ENCODE data around the gene FLVCR2. TPM values are rescaled to one million over a fixed set of nuclear protein-coding genes. Genes with fewer than 3 reads are reported as not detected.

Gene FLVCR2
- total RNA-seq, 2 donors from 2014 or later: 6.2 to 8.9 TPM

- Mint-ChIP-seq H3K4me3 (no peak overlapping the region), H3K27me3 (ENCODE audit: insufficient read depth) (peaks cover 2% of the 10 kb centered on the region), H3K4me1 (peaks cover 4% of the 10 kb centered on the region), H3K27ac (no peak overlapping the region), H3K36me3 (ENCODE audit: low read depth) (no peaks in the 10 kb centered on the region), H3K9me3 (no peaks in the 10 kb centered on the region)
- TF ChIP-seq, protein P1, sequence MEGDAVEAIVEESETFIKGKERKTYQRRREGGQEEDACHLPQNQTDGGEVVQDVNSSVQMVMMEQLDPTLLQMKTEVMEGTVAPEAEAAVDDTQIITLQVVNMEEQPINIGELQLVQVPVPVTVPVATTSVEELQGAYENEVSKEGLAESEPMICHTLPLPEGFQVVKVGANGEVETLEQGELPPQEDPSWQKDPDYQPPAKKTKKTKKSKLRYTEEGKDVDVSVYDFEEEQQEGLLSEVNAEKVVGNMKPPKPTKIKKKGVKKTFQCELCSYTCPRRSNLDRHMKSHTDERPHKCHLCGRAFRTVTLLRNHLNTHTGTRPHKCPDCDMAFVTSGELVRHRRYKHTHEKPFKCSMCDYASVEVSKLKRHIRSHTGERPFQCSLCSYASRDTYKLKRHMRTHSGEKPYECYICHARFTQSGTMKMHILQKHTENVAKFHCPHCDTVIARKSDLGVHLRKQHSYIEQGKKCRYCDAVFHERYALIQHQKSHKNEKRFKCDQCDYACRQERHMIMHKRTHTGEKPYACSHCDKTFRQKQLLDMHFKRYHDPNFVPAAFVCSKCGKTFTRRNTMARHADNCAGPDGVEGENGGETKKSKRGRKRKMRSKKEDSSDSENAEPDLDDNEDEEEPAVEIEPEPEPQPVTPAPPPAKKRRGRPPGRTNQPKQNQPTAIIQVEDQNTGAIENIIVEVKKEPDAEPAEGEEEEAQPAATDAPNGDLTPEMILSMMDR (conservative IDR thresholded peaks at IDR 0.05): no peak
- H3K9me3 ChIP-seq (ENCODE audit: control insufficient read depth, low read length): no peaks in the 10 kb centered on the region
- H3K36me3 ChIP-seq (ENCODE audit: control insufficient read depth, insufficient read depth, low read length): no peaks in the 10 kb centered on the region
- DNase-seq: no peak
- no peak overlapping the region for H3K4me3 ChIP-seq (ENCODE audit: low read length)
- no peak overlapping the region for H3K9ac ChIP-seq (ENCODE audit: extremely low read depth, low read length, poor library complexity, severe bottlenecking)
- 69 to 74% methylated on average over 7 to 10 of the region's 10 CpGs for WGBS, 2 experiments (ENCODE audit: insufficient coverage in 1 of 2, insufficient read length in 1 of 2)
- H3K4me1 ChIP-seq (ENCODE audit: control insufficient read depth, insufficient read depth, low read length): no peaks in the 10 kb centered on the region
- H3K27ac ChIP-seq (ENCODE audit: low read depth, low read length): no peak overlapping the region
- no peaks in the 10 kb centered on the region for H3K27me3 ChIP-seq (ENCODE audit: control insufficient read depth, insufficient read depth, low read length, poor library complexity, severe bottlenecking)
Observed at GRCh38 chr14:75542588-75543091, 35.8 kb upstream of the FLVCR2 start.

DNA sequence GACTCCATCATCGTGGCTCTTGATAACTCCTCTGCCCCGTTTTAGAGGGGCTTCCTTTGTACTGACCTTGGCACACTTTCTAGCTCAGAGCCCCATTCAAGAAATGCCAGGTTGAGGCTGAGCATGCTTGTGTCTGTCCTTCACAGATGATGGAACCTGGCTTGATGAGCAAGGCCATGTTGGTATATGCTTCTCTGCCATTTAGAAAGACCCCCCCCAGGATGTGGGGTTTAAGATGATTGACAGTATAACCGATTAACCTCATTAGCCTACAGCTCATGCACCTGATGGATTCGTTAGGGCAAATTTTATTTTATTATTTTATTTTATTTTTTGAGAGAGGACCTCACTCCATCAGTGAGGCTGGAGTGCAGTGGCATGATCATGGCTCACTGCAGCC lies 35.2 kb upstream of the FLVCR2 start:
- peaks cover 7% of the 10 kb centered on the region for H3K27me3 Mint-ChIP-seq (ENCODE audit: insufficient read depth)
- Histone ChIP-seq H3K4me3 (ENCODE audit: low read length) (no peak overlapping the region), H3K27ac (ENCODE audit: low read depth, low read length) (no peak overlapping the region), H3K36me3 (ENCODE audit: control insufficient read depth, insufficient read depth, low read length) (no peaks in the 10 kb centered on the region), H3K9ac (ENCODE audit: extremely low read depth, low read length, poor library complexity, severe bottlenecking) (no peak overlapping the region), H3K27me3 (ENCODE audit: control insufficient read depth, insufficient read depth, low read length, poor library complexity, severe bottlenecking) (no peaks in the 10 kb centered on the region), H3K4me1 (ENCODE audit: control insufficient read depth, insufficient read depth, low read length) (no peaks in the 10 kb centered on the region), H3K9me3 (ENCODE audit: control insufficient read depth, low read length) (no peaks in the 10 kb centered on the region)
- TF ChIP-seq, protein P1 (conservative IDR thresholded peaks at IDR 0.05): no peak
- H3K27ac Mint-ChIP-seq: no peak overlapping the region
- H3K4me3 Mint-ChIP-seq: no peak overlapping the region
- H3K9me3 Mint-ChIP-seq: no peaks in the 10 kb centered on the region
- WGBS, 2 experiments (ENCODE audit: insufficient coverage in 1 of 2, insufficient read length in 1 of 2): 88 to 100% methylated on average over 3 of the region's 4 CpGs
- DNase-seq: no peak
- H3K4me1 Mint-ChIP-seq: peaks cover 4% of the 10 kb centered on the region
- no peaks in the 10 kb centered on the region for H3K36me3 Mint-ChIP-seq (ENCODE audit: low read depth)

GRCh38 chr14:75543786-75544185 lies 34.6 kb upstream of the FLVCR2 start:
- DNase-seq: no peak
- Histone ChIP-seq H3K9ac (ENCODE audit: extremely low read depth, low read length, poor library complexity, severe bottlenecking) (no peak overlapping the region), H3K9me3 (ENCODE audit: control insufficient read depth, low read length) (no peaks in the 10 kb centered on the region), H3K27ac (ENCODE audit: low read depth, low read length) (no peak overlapping the region), H3K4me3 (ENCODE audit: low read length) (no peak overlapping the region), H3K4me1 (ENCODE audit: control insufficient read depth, insufficient read depth, low read length) (no peaks in the 10 kb centered on the region), H3K27me3 (ENCODE audit: control insufficient read depth, insufficient read depth, low read length, poor library complexity, severe bottlenecking) (no peaks in the 10 kb centered on the region), H3K36me3 (ENCODE audit: control insufficient read depth, insufficient read depth, low read length) (no peaks in the 10 kb centered on the region)
- no peak overlapping the region for H3K27ac Mint-ChIP-seq
- peaks cover 7% of the 10 kb centered on the region for H3K27me3 Mint-ChIP-seq (ENCODE audit: insufficient read depth)
- no peaks in the 10 kb centered on the region for H3K9me3 Mint-ChIP-seq
- H3K36me3 Mint-ChIP-seq (ENCODE audit: low read depth): no peaks in the 10 kb centered on the region
- 83 to 93% methylated on average over 1 to 2 of the region's 2 CpGs for WGBS, 2 experiments (ENCODE audit: insufficient coverage in 1 of 2, insufficient read length in 1 of 2)
- peaks cover 4% of the 10 kb centered on the region for H3K4me1 Mint-ChIP-seq
- no peak overlapping the region for H3K4me3 Mint-ChIP-seq
- TF ChIP-seq, protein P1 (conservative IDR thresholded peaks at IDR 0.05): no peak

Data from endodermal cell (in vitro differentiated cells).